HUES48 (cell line): ENCODE measurements around the gene RNH1.

Experiments
- H3K27ac ChIP-seq: one replicate; pipeline ENCODE4 v1.7.0; 2013; ENCODE audit warnings: low read depth, low read length, inconsistent platforms
- H3K27me3 ChIP-seq: 2 replicates; pipeline ENCODE4 v1.6.1; 2013; ENCODE audit warnings: mild to moderate bottlenecking, low read length; ENCODE audit not compliant: control insufficient read depth, insufficient read depth
- H3K36me3 ChIP-seq: 2 replicates; pipeline ENCODE4 v1.6.1; 2013; ENCODE audit warnings: low read length; ENCODE audit not compliant: control insufficient read depth, insufficient read depth
- H3K4me1 ChIP-seq: 2 replicates; pipeline ENCODE4 v1.6.1; 2013; ENCODE audit warnings: mild to moderate bottlenecking, low read length; ENCODE audit not compliant: control insufficient read depth, insufficient read depth
- H3K4me3 ChIP-seq: 2 replicates; pipeline ENCODE4 v1.5.1; 2013; ENCODE audit warnings: mild to moderate bottlenecking, low read depth, low read length
- H3K9ac ChIP-seq: 2 replicates; pipeline ENCODE4 v1.6.1; 2013; ENCODE audit warnings: mild to moderate bottlenecking, low read depth, low read length, moderate library complexity
- H3K9me3 ChIP-seq: 2 replicates; pipeline ENCODE4 v1.6.1; 2013; ENCODE audit warnings: low read length; ENCODE audit not compliant: control insufficient read depth, insufficient read depth

RNH1 gene

DNA sequence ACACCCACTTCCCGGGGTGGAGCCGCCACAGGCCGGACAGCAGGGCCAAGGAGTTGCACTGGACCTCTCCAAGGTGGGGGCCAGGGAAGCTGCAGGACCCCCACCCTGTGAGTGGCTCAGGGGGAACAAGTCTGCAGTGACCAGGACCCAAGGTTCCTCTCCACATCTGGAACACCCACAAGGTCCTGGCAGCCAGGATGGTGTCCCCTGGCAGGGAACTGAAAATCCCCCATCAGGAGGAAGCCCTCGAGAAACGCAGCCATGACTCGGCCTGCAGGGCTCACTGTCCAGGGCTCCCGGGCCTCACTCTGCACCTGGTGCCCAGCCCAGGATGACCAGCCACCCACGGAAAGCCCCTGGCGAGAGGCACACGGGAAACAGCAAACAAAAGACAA, 11.5 kb downstream of the RNH1 start:
- H3K9me3 ChIP-seq: peaks cover 9% of the 10 kb centered on the region
- H3K4me1 ChIP-seq: no peaks in the 10 kb centered on the region
- no peaks in the 10 kb centered on the region for H3K27me3 ChIP-seq
- H3K27ac ChIP-seq: no peak overlapping the region
- H3K36me3 ChIP-seq: peaks cover 65% of the 10 kb centered on the region
- no peak overlapping the region for H3K9ac ChIP-seq
- H3K4me3 ChIP-seq: no peak overlapping the region

DNA sequence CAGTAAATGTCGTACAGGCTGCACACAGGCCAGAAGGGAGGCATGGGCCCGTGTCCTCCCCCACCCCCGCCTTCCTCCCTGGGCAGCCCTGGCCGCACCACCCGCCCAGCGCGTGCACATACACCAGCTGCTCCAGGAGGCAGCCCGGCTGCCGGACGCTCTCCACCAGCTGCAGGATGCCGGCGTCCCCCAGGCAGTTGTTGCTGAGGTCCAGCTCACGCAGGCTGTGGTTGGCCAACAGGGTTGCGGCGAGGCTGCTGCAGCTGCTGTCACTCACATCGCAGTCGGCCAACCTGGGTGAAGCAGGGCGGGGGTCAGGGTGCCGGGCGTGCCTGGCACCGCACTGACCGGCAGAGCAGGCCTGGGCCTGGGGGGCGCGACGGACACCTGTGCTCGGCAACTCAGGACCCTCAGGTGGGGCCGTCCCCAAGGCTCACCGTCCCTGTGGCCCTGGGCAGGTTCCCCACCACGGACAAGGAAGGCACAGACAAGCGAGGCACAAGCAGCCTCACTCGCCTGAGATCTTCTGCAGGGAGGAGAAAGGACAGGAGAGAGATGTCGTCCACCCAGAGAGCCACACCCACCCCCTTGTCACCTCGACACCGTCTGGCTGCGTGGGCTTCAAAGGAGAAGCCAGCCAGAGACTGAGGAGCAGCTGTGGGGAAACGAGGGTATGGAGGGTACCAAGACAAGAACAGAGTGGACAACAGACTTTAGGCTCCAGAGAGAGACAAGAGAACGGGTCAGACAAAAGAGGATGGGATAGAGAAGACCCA, 12.1 kb downstream of the RNH1 start:
- H3K27ac ChIP-seq: no peak overlapping the region
- H3K27me3 ChIP-seq: no peaks in the 10 kb centered on the region
- no peak overlapping the region for H3K9ac ChIP-seq
- no peaks in the 10 kb centered on the region for H3K4me1 ChIP-seq
- peaks cover 65% of the 10 kb centered on the region for H3K36me3 ChIP-seq
- peaks cover 9% of the 10 kb centered on the region for H3K9me3 ChIP-seq
- H3K4me3 ChIP-seq: no peak overlapping the region

DNA sequence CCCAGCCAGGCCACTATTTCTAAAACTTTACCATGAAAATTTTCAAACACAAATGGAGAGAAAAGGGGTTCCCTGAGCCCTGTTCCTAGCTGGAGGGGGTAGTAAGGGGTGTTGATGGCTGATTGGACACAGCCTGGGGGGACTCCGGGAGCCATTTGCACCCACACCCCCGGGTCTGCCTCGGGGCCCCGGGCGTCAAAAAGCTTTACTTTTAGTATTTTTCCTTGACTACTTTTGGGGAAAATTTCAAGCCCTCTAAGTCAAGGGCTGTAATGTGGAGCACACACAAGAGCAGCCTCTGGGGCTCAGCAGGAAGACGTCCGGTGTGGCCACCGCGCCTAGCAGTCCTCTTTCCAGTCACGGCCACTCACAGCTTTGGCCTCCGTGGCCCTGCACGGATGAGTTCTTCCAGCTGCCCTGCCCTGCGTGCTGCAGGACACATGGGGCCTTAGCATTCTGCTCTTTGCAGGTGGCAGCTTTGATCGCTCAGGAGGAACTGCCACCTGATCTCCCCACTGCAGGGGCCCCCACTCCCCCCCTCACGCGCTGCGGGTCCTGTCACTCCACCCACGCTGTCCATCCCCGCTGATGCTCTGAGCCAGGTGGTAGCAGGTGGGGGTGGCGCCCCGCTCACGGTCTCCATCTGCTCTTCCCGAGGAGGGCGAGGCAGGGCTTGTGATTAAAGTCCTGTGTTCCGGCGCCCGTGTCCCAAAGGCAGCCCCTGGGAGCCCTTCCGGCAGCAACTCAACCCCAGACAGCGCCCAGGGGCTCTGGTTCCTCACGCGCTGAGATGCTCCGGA, 14.4 kb downstream of the RNH1 start:
- no peak overlapping the region for H3K27ac ChIP-seq

DNA sequence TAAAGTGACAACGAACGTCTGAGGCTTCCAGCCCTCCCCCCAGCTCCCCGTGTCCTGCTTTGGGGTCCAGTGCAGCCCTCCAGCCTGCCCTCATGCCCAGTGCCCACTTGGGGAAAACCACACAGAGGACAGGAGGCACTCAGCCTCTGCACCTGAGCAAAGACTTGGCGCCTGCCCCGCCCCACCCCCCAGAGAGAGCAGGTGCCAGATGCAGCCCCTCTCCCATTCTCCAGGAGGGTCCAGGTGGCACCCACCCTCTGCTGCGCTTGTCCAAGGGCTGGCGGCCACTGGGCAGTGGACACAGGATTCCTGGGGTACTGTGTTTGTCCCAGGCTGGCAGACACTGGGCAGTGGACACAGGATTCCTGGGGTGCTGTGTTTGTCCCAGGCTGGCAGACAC, 15.7 kb downstream of the RNH1 start:
- Histone ChIP-seq H3K27ac (no peak overlapping the region), H3K9ac (no peak overlapping the region), H3K9me3 (no peaks in the 10 kb centered on the region), H3K36me3 (peaks cover 37% of the 10 kb centered on the region), H3K4me1 (no peaks in the 10 kb centered on the region), H3K4me3 (no peak overlapping the region), H3K27me3 (no peaks in the 10 kb centered on the region)

More for the DNA sequence above, 14.4 kb downstream of the RNH1 start:
- Histone ChIP-seq H3K27me3 (no peaks in the 10 kb centered on the region), H3K36me3 (peaks cover 50% of the 10 kb centered on the region), H3K4me1 (no peaks in the 10 kb centered on the region), H3K9ac (no peak overlapping the region), H3K9me3 (peaks cover 7% of the 10 kb centered on the region), H3K4me3 (no peak overlapping the region)

DNA sequence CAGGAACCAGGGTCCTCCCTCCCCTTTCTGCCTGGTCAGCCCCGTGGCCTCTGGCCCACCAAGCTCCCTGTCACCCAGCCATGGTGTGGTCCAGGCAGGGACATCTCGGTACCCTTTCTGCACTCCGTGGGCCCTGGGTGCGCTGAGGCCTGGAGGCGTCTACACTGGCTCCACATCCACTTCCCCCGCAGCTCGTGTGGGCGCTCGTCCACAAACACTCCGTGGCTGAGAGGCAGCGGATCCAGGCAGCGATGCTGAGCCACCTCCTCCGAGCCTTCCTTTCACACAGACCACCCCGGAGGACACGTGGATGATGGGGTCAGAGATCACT, 16.1 kb downstream of the RNH1 start:
- Histone ChIP-seq H3K4me1 (no peaks in the 10 kb centered on the region), H3K9ac (no peak overlapping the region), H3K9me3 (no peaks in the 10 kb centered on the region), H3K36me3 (peaks cover 37% of the 10 kb centered on the region), H3K27ac (no peak overlapping the region), H3K27me3 (no peaks in the 10 kb centered on the region), H3K4me3 (no peak overlapping the region)

DNA sequence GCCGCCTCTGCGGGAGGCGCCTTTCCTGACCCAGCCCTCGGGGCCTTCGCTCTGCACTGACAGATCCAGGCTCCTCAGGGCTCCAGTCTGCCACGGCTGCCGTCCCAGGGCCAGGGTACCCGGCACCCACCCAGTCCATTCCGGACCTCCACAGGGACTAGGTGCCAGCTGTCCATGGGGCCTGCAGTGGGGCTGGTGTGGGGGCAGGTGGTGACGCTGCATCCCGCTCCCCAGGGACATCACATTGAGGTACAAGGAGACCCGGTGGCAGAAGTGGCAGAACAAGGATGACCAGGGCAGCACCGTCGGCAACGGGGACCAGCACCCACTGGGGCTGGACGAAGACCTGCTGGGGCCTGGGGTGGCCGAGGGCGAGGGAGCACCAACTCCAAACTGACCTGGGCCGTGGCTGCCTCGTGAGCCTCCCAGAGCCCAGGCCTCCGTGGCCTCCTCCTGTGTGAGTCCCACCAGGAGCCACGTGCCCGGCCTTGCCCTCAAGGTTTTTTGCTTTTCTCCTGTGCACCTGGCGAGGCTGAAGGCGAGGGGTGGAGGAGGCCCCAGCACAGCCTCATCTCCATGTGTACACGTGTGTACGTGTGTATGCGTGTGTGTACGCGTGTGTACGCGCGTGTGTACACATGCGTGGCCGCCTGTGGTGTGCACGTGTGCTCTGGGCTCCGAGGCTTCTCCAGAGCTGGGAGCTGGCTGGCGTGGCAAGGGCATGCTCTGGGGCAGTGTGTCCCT, 16.7 kb downstream of the RNH1 start:
- no peak overlapping the region for H3K4me3 ChIP-seq
- H3K4me1 ChIP-seq: no peaks in the 10 kb centered on the region
- no peaks in the 10 kb centered on the region for H3K27me3 ChIP-seq
- no peaks in the 10 kb centered on the region for H3K9me3 ChIP-seq
- no peak overlapping the region for H3K27ac ChIP-seq
- H3K9ac ChIP-seq: no peak overlapping the region
- H3K36me3 ChIP-seq: peaks cover 32% of the 10 kb centered on the region

DNA sequence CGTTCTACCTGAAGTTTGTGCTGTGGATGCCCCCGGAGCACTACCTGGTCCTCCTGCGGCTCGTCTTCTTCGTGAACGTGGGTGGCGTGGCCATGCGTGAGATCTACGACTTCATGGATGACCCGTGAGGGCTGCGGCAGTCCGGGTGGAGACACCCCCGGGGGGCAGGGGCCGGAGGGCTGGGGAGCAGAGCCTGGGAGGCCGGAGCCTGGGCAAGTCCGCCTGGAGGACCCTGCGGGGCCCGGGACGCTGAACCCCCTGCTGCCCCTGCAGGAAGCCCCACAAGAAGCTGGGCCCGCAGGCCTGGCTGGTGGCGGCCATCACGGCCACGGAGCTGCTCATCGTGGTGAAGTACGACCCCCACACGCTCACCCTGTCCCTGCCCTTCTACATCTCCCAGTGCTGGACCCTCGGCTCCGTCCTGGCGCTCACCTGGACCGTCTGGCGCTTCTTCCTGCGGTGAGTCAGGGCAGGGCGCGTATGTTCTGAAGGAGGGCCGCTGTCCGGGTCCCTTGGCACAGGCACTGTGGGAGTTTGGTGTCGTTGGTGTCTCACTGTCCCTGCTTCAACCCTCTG, 17.3 kb downstream of the RNH1 start:
- no peak overlapping the region for H3K9ac ChIP-seq
- no peaks in the 10 kb centered on the region for H3K9me3 ChIP-seq
- no peaks in the 10 kb centered on the region for H3K27me3 ChIP-seq
- peaks cover 27% of the 10 kb centered on the region for H3K36me3 ChIP-seq
- no peak overlapping the region for H3K27ac ChIP-seq
- H3K4me1 ChIP-seq: no peaks in the 10 kb centered on the region
- H3K4me3 ChIP-seq: no peak overlapping the region

DNA sequence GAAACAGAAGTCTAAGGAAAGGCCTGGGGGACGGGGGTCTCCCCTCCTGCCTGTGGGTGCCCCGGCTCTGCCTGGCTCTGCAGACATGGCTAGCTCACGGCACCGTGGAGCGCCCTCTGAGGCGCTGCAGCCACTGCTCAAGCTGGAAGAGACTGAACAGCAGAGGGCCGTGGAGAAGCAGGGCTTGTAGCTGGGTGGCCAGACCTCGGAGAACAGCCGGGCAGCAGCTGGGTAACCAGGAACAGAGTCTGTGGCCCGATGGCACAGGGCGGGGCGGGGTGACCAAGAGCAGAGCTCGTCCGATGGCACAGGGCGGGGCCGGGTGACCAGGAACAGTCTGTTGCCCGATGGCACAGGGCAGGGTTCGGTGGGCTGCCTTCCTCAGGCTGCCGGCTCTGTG, 18.1 kb downstream of the RNH1 start:
- Histone ChIP-seq H3K36me3 (peaks cover 21% of the 10 kb centered on the region), H3K27me3 (no peaks in the 10 kb centered on the region), H3K4me1 (no peaks in the 10 kb centered on the region), H3K4me3 (no peak overlapping the region), H3K9ac (no peak overlapping the region), H3K9me3 (no peaks in the 10 kb centered on the region), H3K27ac (no peak overlapping the region)

DNA sequence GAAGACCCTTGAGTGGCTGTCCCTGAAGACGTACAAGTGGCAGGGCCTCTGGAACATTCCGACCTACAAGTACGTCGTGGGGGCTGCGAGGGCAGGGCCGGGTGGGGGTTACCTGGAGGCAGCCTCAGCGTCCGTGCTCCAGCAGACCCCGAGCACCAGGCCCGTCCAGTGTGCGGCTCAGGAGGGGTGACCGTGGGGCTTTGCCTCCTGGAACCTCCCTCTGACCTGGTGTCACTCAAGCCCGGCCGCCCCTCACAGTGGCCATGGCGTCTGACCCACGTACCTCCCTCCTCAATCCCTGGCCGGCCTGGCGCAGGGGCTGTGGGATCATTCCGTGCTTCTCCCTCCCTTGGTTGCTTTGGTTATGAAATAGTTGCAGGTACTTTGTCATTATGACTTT, 18.5 kb downstream of the RNH1 start:
- H3K4me3 ChIP-seq: no peak overlapping the region
- H3K4me1 ChIP-seq: no peaks in the 10 kb centered on the region
- no peak overlapping the region for H3K27ac ChIP-seq
- H3K9ac ChIP-seq: no peak overlapping the region
- H3K27me3 ChIP-seq: no peaks in the 10 kb centered on the region
- peaks cover 21% of the 10 kb centered on the region for H3K36me3 ChIP-seq
- no peaks in the 10 kb centered on the region for H3K9me3 ChIP-seq

DNA sequence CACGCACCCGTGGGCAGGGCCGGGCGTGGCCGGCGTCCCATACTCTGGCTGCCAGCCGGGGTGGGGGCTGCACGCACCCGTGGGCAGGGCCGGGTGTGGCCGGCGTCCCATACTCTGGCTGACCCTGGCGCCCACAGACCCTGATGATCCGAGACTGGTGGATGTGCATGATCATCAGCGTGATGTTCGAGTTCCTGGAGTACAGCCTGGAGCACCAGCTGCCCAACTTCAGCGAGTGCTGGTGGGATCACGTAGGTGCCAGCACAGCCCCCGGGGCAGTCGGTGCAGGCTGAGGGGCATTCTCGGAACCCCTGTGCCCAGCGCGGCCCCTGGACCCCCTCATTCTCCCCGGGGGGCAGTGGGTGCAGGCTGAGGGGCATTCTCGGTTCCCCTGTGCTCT, 19.0 kb downstream of the RNH1 start:
- Histone ChIP-seq H3K27me3 (no peaks in the 10 kb centered on the region), H3K9me3 (no peaks in the 10 kb centered on the region), H3K9ac (no peak overlapping the region), H3K4me1 (no peaks in the 10 kb centered on the region), H3K27ac (no peak overlapping the region), H3K4me3 (no peak overlapping the region), H3K36me3 (peaks cover 21% of the 10 kb centered on the region)
